Endothelial cell of umbilical vein (primary cell): Measurements from ENCODE around the gene TCHP. TPM values are rescaled to one million over a fixed set of nuclear protein-coding genes. Genes with fewer than 3 reads are reported as not detected.
A peak's percentile ranks its signal among the peaks of the same experiment; 100 is the strongest.

ENCODE experiments used
- BruUV-seq: library from RNA; stranded (reverse); fragments of 400-500 nt; replicated peaks from 2 replicates; lab custom pipeline; 2021; lab: Mats Ljungman, UMichigan
- CTCF ChIA-PET: fragments of 300-600, 350-600 bp; sonication (Branson Sonifier 250); formaldehyde crosslinking; loops from one replicate; lab custom pipeline; 2021; ENCODE audit warnings: antibody characterized with exemption, inconsistent platforms; lab: Charles Lee
- POLR2A ChIA-PET: fragments of 300-600, 350-600 bp; sonication (Branson Sonifier 250); formaldehyde crosslinking; loops from one replicate; lab custom pipeline; 2021; ENCODE audit warnings: antibody characterized with exemption, inconsistent platforms; lab: Charles Lee
- DNase-seq: peaks from one replicate; pipeline ENCODE4 v3.0.0-alpha.2; 2011; ENCODE audit warnings: low read depth, low spot score
- FAIRE-seq: peaks from 2 replicates; lab custom pipeline; 2011; peaks lifted over from hg19 to GRCh38; lab: Jason Lieb, UNC
- H2AFZ ChIP-seq: 2 replicates; pipeline ENCODE4 v1.6.0; 2012; ENCODE audit warnings: low read depth, low read length, control low read depth, inconsistent platforms
- H3K27ac ChIP-seq: 2 replicates; pipeline ENCODE4 v1.5.1; 2011; ENCODE audit warnings: low read depth, mild to moderate bottlenecking, control low read depth, low read length, moderate library complexity; ENCODE audit not compliant: insufficient read depth
- H3K27me3 ChIP-seq, 2 experiments: 2 replicates each; pipeline versions ENCODE4 v1.6.0 to v1.6.1; 2011; ENCODE audit warnings: low read length in 2 of 2, mixed read lengths in 1 of 2; ENCODE audit not compliant: control insufficient read depth in 2 of 2, insufficient read depth in 2 of 2
- H3K36me3 ChIP-seq, 2 experiments: 2 replicates in 1 of 2; 3 replicates in 1 of 2; pipeline ENCODE4 v1.5.1; 2011; ENCODE audit warnings: low read length in 2 of 2, mild to moderate bottlenecking in 1 of 2, moderate library complexity in 1 of 2; ENCODE audit not compliant: control insufficient read depth in 2 of 2, insufficient read depth in 2 of 2; ENCODE audit errors: extremely low read depth in 1 of 2
- H3K4me1 ChIP-seq: 3 replicates; pipeline ENCODE4 v1.5.1; 2011; ENCODE audit warnings: mild to moderate bottlenecking, low read length; ENCODE audit not compliant: control insufficient read depth, insufficient read depth; ENCODE audit errors: extremely low read depth
- H3K4me2 ChIP-seq: 2 replicates; pipeline ENCODE4 v1.6.1; 2011; ENCODE audit warnings: low read length, control low read depth, mixed read lengths; ENCODE audit not compliant: insufficient read depth
- H3K4me3 ChIP-seq, 3 experiments: fragments of 200-600 bp in 1 of 3; sonication (generic), shearing (Covaris generic) in 1 of 3; replicated peaks in 1 of 3; 2 replicates each; pipeline ENCODE4 v1.5.1; 2011 to 2016; ENCODE audit warnings: control low read depth in 3 of 3, low read length in 3 of 3, mild to moderate bottlenecking in 2 of 3, inconsistent platforms in 1 of 3, low read depth in 1 of 3, moderate library complexity in 1 of 3; ENCODE audit not compliant: insufficient read depth in 1 of 3
- H3K79me2 ChIP-seq: 2 replicates; pipeline ENCODE4 v1.6.0; 2012; ENCODE audit warnings: low read length, inconsistent platforms; ENCODE audit not compliant: control insufficient read depth, insufficient read depth
- H3K9ac ChIP-seq: replicated peaks from 2 replicates; pipeline ENCODE3; 2011; ENCODE audit warnings: low read length, control low read depth; ENCODE audit not compliant: insufficient read depth; ENCODE audit errors: extremely low read depth
- H3K9me1 ChIP-seq: replicated peaks from 3 replicates; pipeline ENCODE4 v1.6.0; 2011; ENCODE audit warnings: mild to moderate bottlenecking, low read length; ENCODE audit not compliant: control insufficient read depth, insufficient read depth; ENCODE audit errors: extremely low read depth
- H3K9me3 ChIP-seq: replicated peaks from 2 replicates; pipeline ENCODE4 v1.5.1; 2012; ENCODE audit warnings: low read length, inconsistent platforms; ENCODE audit not compliant: control insufficient read depth, insufficient read depth
- H4K20me1 ChIP-seq: replicated peaks from 2 replicates; pipeline ENCODE3; 2011; ENCODE audit warnings: mild to moderate bottlenecking, low read length; ENCODE audit not compliant: control insufficient read depth, insufficient read depth; ENCODE audit errors: extremely low read depth
- FOS ChIP-seq: IDR thresholded peaks from 2 replicates; pipeline ENCODE4 v1.6.1; 2011; ENCODE audit warnings: mild to moderate bottlenecking, low read length, moderate library complexity, borderline replicate concordance; ENCODE audit not compliant: insufficient read depth
- GATA2 ChIP-seq: IDR thresholded peaks from 2 replicates; pipeline ENCODE4 v1.7.0; 2011; ENCODE audit warnings: low read depth, mild to moderate bottlenecking, moderate library complexity, mixed read lengths, low read length; ENCODE audit not compliant: insufficient read length, insufficient read depth
- JUN ChIP-seq: IDR thresholded peaks from 2 replicates; pipeline ENCODE4 v1.6.1; 2011; ENCODE audit warnings: borderline replicate concordance, low read depth; ENCODE audit not compliant: insufficient read length, insufficient read depth
- MAX ChIP-seq: IDR thresholded peaks from 2 replicates; pipeline ENCODE4 v1.6.1; 2011; ENCODE audit not compliant: insufficient read depth, insufficient read length
- MYC ChIP-seq: IDR thresholded peaks from one replicate; pipeline ENCODE4 v1.6.1; 2011; ENCODE audit warnings: mild to moderate bottlenecking, low read depth, low read length
- POLR2A ChIP-seq: IDR thresholded peaks from 2 replicates; pipeline ENCODE4 v1.6.1; 2012; ENCODE audit warnings: low read depth, mild to moderate bottlenecking, control low read depth, low read length
- POLR2AphosphoS5 ChIP-seq: IDR thresholded peaks from 2 replicates; pipeline ENCODE4 v1.6.1; 2012; ENCODE audit warnings: low read depth, mild to moderate bottlenecking, control low read depth, low read length, moderate library complexity; ENCODE audit not compliant: insufficient read depth
- dilution Hi-C: fragments of 300-500 bp; cut with MboI; formaldehyde crosslinking; loops from one replicate; pipeline ENCODE4 v1.15.0; 2019; ENCODE audit warnings: low sequenced_read_pairs; ENCODE audit not compliant: extremely low pct_ligation_motif_present
- intact Hi-C: fragments of 100-400 bp; cut with micrococcal nuclease; formaldehyde crosslinking; loops from one replicate; pipeline ENCODE4 v1.10.0; 2022
- polyA plus RNA-seq, 4 experiments: library from polyadenylated mRNA; depleted of rRNA in 3 of 4; stranded (reverse) in 3 of 4; unstranded in 1 of 4; fragments of >200 nt; gene quantifications; 2 replicates each; pipeline versions ENCODE4 v1.2.1 to v1.2.3, GENCODE V29; 2011 to 2012; ENCODE audit warnings: missing spikeins in 1 of 4
- total RNA-seq: library from RNA; stranded (reverse); gene quantifications from 2 replicates; pipeline ENCODE4 v1.2.3, GENCODE V29; 2021
- TF ChIP-seq, protein P1 (sequence below), 2 donors: IDR thresholded peaks; 1 replicate in 1 of 2; 2 replicates in 1 of 2; pipeline ENCODE4 v1.5.1; 2011; ENCODE audit warnings: low read length in 2 of 2, mild to moderate bottlenecking in 2 of 2, moderate library complexity in 2 of 2, control low read depth in 1 of 2, inconsistent platforms in 1 of 2, low read depth in 1 of 2; ENCODE audit not compliant: insufficient read depth in 1 of 2; ENCODE audit errors: extremely low read depth in 1 of 2

TCHP gene
- total and polyA plus RNA-seq, 2 donors (not counting 3 experiments of a cell fraction or from before 2014, with no cell fraction given) = 12.9 to 24.3 TPM

DNA sequence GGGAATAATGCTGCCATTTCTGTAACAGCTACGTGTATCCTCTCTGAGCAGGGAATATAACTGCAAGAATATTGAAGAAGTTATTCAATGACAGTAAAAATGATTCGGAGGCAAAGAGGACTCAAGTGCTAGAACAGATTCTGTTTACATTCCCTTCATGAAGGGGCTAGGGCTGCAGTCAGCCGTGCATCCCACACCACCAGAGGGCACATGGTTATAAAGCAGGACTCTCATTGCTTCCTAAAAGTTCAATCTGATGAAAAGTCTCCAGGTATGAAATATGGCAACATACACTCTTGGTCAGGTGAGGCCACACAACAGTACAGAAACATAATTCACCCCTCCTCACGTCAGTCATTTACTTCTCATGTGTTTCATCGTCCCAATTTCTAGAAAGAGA, 34.0 kb downstream of the TCHP start:
- Histone ChIP-seq H4K20me1 (no peaks in the 10 kb centered on the region), H3K4me1 (peaks cover 21% of the 10 kb centered on the region), H3K27ac (no peak overlapping the region), H3K4me3 (no peak overlapping the region), H3K9me1 (no peaks in the 10 kb centered on the region), H3K4me2 (no peak overlapping the region), H3K27me3 (no peaks in the 10 kb centered on the region), H3K36me3 (peaks cover 16 to 30% of the 10 kb centered on the region in 2 experiments), H3K79me2 (no peaks in the 10 kb centered on the region), H3K9me3 (no peaks in the 10 kb centered on the region), H3K9ac (no peak overlapping the region), H2AFZ (no peak overlapping the region)
- TF ChIP-seq MAX = no peak
- TF ChIP-seq POLR2A = no peak
- TF ChIP-seq POLR2AphosphoS5 = no peak
- TF ChIP-seq, protein P1, sequence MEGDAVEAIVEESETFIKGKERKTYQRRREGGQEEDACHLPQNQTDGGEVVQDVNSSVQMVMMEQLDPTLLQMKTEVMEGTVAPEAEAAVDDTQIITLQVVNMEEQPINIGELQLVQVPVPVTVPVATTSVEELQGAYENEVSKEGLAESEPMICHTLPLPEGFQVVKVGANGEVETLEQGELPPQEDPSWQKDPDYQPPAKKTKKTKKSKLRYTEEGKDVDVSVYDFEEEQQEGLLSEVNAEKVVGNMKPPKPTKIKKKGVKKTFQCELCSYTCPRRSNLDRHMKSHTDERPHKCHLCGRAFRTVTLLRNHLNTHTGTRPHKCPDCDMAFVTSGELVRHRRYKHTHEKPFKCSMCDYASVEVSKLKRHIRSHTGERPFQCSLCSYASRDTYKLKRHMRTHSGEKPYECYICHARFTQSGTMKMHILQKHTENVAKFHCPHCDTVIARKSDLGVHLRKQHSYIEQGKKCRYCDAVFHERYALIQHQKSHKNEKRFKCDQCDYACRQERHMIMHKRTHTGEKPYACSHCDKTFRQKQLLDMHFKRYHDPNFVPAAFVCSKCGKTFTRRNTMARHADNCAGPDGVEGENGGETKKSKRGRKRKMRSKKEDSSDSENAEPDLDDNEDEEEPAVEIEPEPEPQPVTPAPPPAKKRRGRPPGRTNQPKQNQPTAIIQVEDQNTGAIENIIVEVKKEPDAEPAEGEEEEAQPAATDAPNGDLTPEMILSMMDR (IDR thresholded peaks at IDR 0.05; ENCODE audit: extremely low read depth in 1 of 2, insufficient read depth in 1 of 2, low read depth in 1 of 2, low read length in 2 of 2) = peak; percentile 15 to 29
- no peak for TF ChIP-seq GATA2
- dilution Hi-C loops = no loop called here
- FAIRE-seq (peak; percentile 44), DNase-seq (peak; percentile 19)
- ChIA-PET CTCF (interaction anchor here (0.7 to 9.7 kb wide), 2 partner anchors 82 to 291 kb away, joined by 3 to 147 read pairs; no protein-coding TSS in a partner anchor), POLR2A (no interaction called here)
- intact Hi-C loops = no loop called here
- BruUV-seq = no TSS peak

DNA sequence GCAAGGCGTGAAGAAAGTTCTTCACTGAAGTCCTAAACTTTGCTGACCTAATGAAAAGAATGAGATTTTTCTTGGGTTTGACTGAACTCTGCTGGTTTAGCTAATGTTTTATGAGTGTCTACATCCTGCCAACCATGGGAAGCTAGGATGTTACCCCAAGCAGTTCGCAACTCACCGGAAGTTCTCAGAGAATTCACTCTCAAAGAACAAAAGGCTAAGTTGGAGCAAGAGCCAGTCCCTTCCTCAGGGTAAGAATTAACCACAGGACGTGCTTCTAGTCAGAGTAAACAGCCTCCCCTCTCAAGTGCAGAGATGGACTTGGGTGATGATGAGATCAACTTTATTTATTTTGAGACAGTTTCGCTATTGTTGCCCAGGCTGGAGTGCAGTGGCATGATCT, 37.3 kb downstream of the TCHP start:
- peak; percentile 89 for FAIRE-seq

More for the DNA sequence above, 37.3 kb downstream of the TCHP start:
- ChIA-PET CTCF (interaction anchor here (1.3 to 1.6 kb wide), 4 partner anchors 9 to 92 kb away, joined by 3 to 5 read pairs (median 3); no protein-coding TSS in a partner anchor), POLR2A (no interaction called here)
- DNase-seq = peak; percentile 87
- no TSS peak for BruUV-seq
- dilution Hi-C loops (no loop called here), intact Hi-C loops (no loop called here)
- TF ChIP-seq MYC (no peak), JUN (peak; percentile 19), FOS (no peak), POLR2AphosphoS5 (no peak)
- Histone ChIP-seq H3K27ac (peak overlapping the region; percentile 66), H3K4me2 (peak overlapping the region; percentile 30), H3K4me3 (no peak overlapping the region), H3K36me3 (peaks cover 9 to 14% of the 10 kb centered on the region in 2 experiments), H3K9me3 (no peaks in the 10 kb centered on the region), H3K79me2 (no peaks in the 10 kb centered on the region), H3K9ac (no peak overlapping the region), H3K4me1 (peaks cover 21% of the 10 kb centered on the region), H4K20me1 (no peaks in the 10 kb centered on the region), H3K9me1 (no peaks in the 10 kb centered on the region), H2AFZ (peak overlapping the region; percentile 3), H3K27me3 (no peaks in the 10 kb centered on the region)
